Lung (tissue), 12 donors: ENCODE data around the gene ZNF593. TPM values are rescaled to one million over a fixed set of nuclear protein-coding genes. Genes with fewer than 3 reads are reported as not detected.

ENCODE experiments used
- ATAC-seq: fragments of 200-7000 bp; cut with Tn5 transposase; one replicate; pipeline ENCODE4 v1.9.1; 2020; ENCODE audit warnings: moderate number of reproducible peaks; ENCODE audit not compliant: insufficient read depth, low FRiP score
- DNase-seq, 3 donors: peaks; one replicate each; pipeline ENCODE4 v3.0.0-alpha.2; 2013 to 2017
- H3K27ac ChIP-seq, 2 donors: one replicate each; pipeline ENCODE4 v1.5.1; 2013; ENCODE audit warnings: mild to moderate bottlenecking in 2 of 2, moderate library complexity in 2 of 2, control low read depth in 1 of 2, inconsistent platforms in 1 of 2, low read depth in 1 of 2, low read length in 1 of 2
- H3K27me3 ChIP-seq, 3 donors: one replicate each; pipeline ENCODE4 v1.5.1; 2013; ENCODE audit warnings: low read length in 2 of 3; ENCODE audit not compliant: control insufficient read depth in 3 of 3, insufficient read depth in 3 of 3
- H3K36me3 ChIP-seq, 4 donors: one replicate each; pipeline ENCODE4 v1.5.1; 2013; ENCODE audit warnings: low read length in 4 of 4, mild to moderate bottlenecking in 1 of 4, moderate library complexity in 1 of 4; ENCODE audit not compliant: control insufficient read depth in 4 of 4, insufficient read depth in 4 of 4
- H3K4me1 ChIP-seq, 5 donors: one replicate each; pipeline ENCODE4 v1.5.1; 2013; ENCODE audit warnings: low read length in 5 of 5, mild to moderate bottlenecking in 2 of 5, moderate library complexity in 1 of 5; ENCODE audit not compliant: control insufficient read depth in 5 of 5, insufficient read depth in 5 of 5
- H3K4me3 ChIP-seq: one replicate; pipeline ENCODE4 v1.5.1; 2013; ENCODE audit warnings: mild to moderate bottlenecking, control low read depth, moderate library complexity
- H3K9ac ChIP-seq, 2 donors: one replicate each; pipeline ENCODE4 v1.5.1; 2013; ENCODE audit warnings: low read length in 2 of 2, control low read depth in 1 of 2; ENCODE audit not compliant: insufficient read depth in 1 of 2
- H3K9me3 ChIP-seq, 4 donors: one replicate each; pipeline ENCODE4 v1.5.1; 2013; ENCODE audit warnings: low read length in 3 of 4, mild to moderate bottlenecking in 1 of 4, moderate library complexity in 1 of 4; ENCODE audit not compliant: control insufficient read depth in 4 of 4, insufficient read depth in 3 of 4
- WGBS, 2 donors: extraction: QIAGEN DNeasy Blood & Tissue Kit; methylation state at CpG; one replicate each; pipeline ENCODE4 v1.1.7; 2013; 5-methylcytosine and 5-hydroxymethylcytosine counted together
- polyA plus RNA-seq, 2 donors: library from polyadenylated mRNA; stranded (reverse); fragments of 200-250 nt; gene quantifications; one replicate each; pipeline ENCODE4 v1.2.1, GENCODE V29; 2013
- total RNA-seq, 2 donors: library from RNA; depleted of rRNA in 1 of 2; stranded (reverse); fragments of >200 nt in 1 of 2; gene quantifications; one replicate each; pipeline ENCODE4 v1.2.1, GENCODE V29; 2014 to 2021
- TF ChIP-seq, protein P1 (sequence below): IDR thresholded peaks from 2 replicates; pipeline ENCODE4 v1.5.1; 2012; ENCODE audit warnings: mild to moderate bottlenecking; ENCODE audit errors: control extremely low read depth, extremely low read depth
- donor health status: control.
- donor health status: control.
- donor health status: Bipolar disorder and iron deficiency.
- donor health status: healthy.
- donor health status: DM: yes; HTN: yes; CAD: no.

Gene ZNF593
- total and polyA plus RNA-seq, 4 donors, result 19.7 to 140 (median 61.6) TPM

DNA sequence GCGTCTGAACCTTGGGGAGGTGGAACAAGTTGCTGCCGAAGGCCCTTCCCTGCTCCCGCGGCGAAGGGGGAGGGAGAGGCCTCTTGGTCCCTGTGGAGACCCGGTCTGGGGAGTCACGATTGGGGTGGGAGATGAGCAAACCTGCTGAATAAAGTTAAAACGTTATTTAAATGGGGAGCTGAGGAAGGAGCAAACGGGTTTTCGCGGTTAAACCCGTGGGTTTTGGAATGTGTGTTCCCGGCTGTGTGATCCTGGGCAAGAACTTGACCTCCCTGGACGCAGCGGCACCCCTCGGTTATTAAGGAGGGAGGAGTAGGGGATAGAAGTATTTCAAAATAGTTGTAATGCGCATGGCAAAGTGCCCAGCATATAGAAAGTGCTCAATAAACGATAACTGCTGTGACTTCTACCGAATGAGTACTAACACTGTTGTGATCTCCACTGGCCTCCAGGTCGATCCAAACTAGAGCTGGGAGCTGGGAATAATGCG, 7.4 kb upstream of the ZNF593 start:
- Histone ChIP-seq H3K27ac (peak overlapping the region in 1 of 2 donors; percentile 87), H3K9me3 (no peaks in the 10 kb centered on the region), H3K36me3 (no peaks in the 10 kb centered on the region), H3K9ac (no peak overlapping the region), H3K27me3 (no peaks in the 10 kb centered on the region), H3K4me1 (peaks cover 0 to 40% (median 7%) of the 10 kb centered on the region in 5 donors), H3K4me3 (peak overlapping the region; percentile 40)
- TF ChIP-seq, protein P1, sequence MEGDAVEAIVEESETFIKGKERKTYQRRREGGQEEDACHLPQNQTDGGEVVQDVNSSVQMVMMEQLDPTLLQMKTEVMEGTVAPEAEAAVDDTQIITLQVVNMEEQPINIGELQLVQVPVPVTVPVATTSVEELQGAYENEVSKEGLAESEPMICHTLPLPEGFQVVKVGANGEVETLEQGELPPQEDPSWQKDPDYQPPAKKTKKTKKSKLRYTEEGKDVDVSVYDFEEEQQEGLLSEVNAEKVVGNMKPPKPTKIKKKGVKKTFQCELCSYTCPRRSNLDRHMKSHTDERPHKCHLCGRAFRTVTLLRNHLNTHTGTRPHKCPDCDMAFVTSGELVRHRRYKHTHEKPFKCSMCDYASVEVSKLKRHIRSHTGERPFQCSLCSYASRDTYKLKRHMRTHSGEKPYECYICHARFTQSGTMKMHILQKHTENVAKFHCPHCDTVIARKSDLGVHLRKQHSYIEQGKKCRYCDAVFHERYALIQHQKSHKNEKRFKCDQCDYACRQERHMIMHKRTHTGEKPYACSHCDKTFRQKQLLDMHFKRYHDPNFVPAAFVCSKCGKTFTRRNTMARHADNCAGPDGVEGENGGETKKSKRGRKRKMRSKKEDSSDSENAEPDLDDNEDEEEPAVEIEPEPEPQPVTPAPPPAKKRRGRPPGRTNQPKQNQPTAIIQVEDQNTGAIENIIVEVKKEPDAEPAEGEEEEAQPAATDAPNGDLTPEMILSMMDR, result no peak
- WGBS, 2 donors, result 21 to 29% methylated on average over 21 of the region's 21 CpGs
- DNase-seq (no peak), ATAC-seq (no peak)

DNA sequence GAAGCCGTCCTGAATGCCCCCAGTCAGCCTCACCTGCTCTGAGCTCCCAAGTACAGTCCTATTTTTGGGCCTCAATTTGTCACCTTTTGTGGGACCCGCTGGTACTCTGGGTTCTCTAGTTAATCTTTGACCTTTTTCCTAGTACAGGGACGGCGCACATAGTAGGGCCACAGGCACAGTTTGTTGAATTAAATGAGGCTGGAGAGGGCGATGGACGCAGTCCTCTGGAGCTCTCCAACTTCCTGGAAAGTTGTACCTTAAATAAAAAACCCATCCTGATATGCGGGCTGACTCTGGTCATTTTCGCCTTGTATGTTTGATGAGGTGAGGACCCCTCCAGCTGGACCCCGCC, 6.0 kb upstream of the ZNF593 start:
- TF ChIP-seq, protein P1, result no peak
- Histone ChIP-seq H3K4me3 (no peak overlapping the region), H3K36me3 (no peaks in the 10 kb centered on the region), H3K4me1 (peaks cover 0 to 36% (median 5%) of the 10 kb centered on the region in 5 donors), H3K27ac (no peak overlapping the region), H3K9me3 (no peaks in the 10 kb centered on the region), H3K9ac (no peak overlapping the region), H3K27me3 (no peaks in the 10 kb centered on the region)
- ATAC-seq, result no peak
- 61 to 65% methylated on average over 9 of the region's 9 CpGs for WGBS, 2 donors
- no peak for DNase-seq

DNA sequence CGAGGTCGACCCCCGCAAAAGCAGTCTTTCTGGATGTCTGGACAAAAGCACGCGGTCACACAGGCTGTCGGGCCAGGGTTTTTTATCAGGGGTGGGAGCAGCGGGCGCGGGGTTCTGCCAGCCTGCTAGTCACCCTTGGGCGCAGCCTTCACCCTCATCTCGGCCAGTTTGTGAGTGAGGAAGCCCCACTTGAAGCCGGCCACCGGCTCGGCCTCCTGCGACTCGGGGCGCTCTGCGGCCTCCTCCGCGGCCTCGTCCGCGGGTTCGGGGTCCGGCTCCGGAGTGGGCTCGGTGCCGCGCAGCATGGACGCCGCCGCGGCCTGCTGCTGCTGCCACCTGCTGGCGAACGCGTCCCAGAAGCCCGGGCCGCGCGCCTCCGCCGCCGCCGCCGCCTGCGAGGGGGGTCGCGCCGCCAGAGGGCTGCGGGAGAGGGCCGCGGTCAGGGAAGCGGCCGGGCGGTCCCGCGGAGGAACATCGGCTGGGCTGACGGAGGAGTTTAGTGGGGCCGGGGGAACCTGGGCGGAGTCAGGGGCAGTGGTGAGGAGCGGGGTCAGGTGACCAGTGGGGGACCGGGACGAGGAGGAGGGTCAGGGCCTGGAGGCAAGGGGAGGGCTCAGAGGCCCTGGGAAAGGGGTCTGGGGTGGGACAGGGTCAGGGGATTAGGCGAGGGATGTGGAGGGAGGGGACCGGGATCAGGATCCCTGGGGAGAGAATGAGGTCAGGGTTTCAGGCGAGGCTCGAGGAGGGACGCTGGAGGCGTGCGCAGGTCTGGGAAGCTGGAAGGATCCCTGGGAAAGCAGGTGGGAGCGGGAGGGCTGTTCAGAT, 5.5 kb upstream of the ZNF593 start:
- H3K9ac ChIP-seq, result no peak overlapping the region
- no peaks in the 10 kb centered on the region for H3K27me3 ChIP-seq
- H3K36me3 ChIP-seq, result no peaks in the 10 kb centered on the region
- H3K27ac ChIP-seq, result peak overlapping the region in 1 of 2 donors; percentile 82
- WGBS, 2 donors, result 13 to 16% methylated on average over 64 to 72 of the region's 72 CpGs
- DNase-seq (peak; percentile 50 to 69 (median 55)), ATAC-seq (peak; percentile 42)
- no peak overlapping the region for H3K4me3 ChIP-seq
- H3K9me3 ChIP-seq, result no peaks in the 10 kb centered on the region
- TF ChIP-seq, protein P1, result peak; percentile 50
- peaks cover 0 to 30% (median 5%) of the 10 kb centered on the region in 5 donors for H3K4me1 ChIP-seq
